NOMO-1 treated with dmso at 0.1 percent for 144 hours (cell line): ENCODE results near the gene KLK6.

Experiments used
- DNase-seq: peaks from one replicate; lab custom pipeline; 2025; ENCODE audit not compliant: unreplicated experiment; lab: John Stamatoyannopoulos, UW

KLK6 gene

GRCh38 chr19:50959731-50960500, 9.5 kb downstream of the KLK6 start:
- no peak for DNase-seq

- DNase-seq: no peak
These were observed 11.8 kb downstream of the KLK6 start for GRCh38 chr19:50957587-50957986.

DNA sequence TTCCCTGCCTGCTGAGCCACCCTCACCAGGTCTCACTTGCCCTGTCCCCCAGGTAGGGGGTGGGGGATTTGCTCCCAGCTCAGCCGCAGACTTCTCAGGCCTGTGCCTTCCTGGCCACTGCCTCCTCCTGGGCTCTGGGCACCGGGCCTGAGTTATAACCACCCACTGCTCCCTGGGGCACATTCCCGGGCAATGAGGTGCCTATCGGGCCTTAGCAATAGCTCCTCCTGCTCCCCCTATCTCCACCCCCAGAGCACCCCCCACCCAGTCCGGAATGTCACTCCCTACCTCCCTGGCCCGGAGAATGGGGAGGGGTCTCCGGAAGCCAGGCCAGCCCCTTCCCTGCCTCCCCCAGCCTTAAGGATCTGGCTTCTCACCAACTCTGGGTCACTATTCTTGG, 16.5 kb downstream of the KLK6 start, which contains the start of gene KLK5:
Gene KLK5 (minus strand): TSS at position 129 of the 400 bp plus-strand sequence. CDS start 381 bp downstream, outside the sequence.
- no peak for DNase-seq

DNA sequence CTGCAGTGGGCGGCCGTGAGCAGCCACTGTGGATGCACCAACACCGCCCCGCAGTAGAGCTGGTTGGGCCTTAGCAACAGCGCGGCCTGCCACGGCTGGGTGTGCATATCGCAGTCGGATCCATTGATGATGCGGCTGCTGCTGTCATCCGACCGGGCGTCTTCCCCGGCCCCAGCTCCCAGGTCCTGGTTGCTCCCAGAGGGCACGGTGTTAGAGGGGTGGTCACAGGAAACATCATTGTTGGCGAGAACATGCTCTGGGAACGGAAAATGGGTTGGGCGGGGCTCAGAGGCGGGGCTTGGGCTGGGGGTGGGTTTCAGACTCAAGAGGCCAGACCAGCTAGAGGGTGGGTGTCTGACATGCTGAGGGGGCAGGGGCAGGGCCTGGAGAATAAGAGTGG, 19.5 kb downstream of the KLK6 start:
- DNase-seq: no peak

DNA sequence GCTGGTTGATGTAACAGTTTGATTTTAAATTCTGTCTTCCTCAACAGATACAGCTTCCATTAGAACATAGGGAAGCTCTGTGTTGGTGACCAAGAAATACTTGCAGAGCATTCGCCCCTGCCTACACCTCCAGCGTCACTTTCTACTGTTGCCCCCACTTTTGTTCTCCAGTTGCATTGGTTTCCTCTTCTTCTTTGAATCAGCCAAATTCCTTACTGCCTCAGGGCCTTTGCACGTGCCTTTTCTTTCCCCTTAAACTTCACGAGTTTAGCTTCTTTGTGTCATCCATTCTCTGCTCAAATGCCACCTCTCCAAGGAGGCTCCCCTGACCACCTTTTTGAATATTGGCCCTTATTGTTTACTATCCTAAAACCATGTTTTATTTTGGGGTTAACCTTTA, 22.3 kb downstream of the KLK6 start:
- no peak for DNase-seq

- DNase-seq: no peak
These were observed 24.6 kb downstream of the KLK6 start for GRCh38 chr19:50944795-50945194.

DNA sequence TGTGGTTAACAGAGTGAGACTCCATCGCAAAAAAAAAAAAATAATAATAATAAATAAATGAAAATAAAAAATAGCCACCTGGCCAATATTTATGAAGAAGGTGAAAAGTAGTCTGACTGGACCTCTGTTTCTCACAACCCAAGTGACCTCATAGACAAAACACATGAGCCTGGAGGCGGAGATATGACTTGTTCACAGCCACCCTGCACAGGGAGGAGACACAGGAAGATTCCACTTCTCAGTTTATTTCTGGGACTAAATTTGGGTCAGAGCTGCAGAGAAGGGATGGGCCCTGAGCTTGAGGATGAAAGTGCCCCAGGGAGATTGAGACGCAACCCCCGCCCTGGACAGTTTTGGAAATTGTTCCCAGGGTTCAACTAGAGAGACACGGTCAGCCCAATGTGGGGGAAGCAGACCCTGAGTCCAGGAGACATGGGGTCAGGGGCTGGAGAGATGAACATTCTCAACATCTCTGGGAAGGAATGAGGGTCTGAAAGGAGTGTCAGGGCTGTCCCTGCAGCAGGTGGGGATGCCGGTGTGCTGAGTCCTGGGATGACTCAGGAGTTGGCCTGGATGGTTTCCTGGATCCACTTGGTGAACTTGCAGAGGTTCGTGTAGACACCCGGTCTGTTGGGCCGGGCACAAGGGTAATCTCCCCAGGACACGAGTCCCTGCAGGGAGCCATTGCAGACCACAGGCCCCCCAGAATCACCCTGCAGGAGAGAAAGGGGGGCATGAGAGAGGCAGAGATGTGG, 26.1 kb downstream of the KLK6 start:
- DNase-seq: no peak

DNA sequence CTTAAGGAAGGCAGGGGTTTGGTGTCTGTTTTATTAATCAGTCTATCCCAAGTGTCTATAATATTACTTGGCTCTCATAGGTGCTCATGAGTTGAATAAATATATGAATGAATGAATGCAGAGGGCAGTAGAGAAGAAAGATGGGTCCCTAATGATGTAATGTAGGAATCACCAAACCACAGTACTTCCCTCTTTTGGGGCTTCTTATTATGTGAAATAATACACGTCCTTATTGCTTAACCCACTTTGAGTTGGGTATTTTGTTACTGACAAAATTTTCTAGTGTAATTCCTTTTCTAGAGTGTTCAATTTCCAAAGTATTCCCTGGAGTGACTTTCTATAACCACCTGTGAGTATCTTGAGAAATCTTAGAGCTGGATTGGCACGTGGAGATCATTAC, 29.8 kb downstream of the KLK6 start:
- DNase-seq: no peak

- no peak for DNase-seq
These were observed 35.8 kb downstream of the KLK6 start for GRCh38 chr19:50933640-50934039.

- DNase-seq: no peak
These were observed 36.7 kb downstream of the KLK6 start for GRCh38 chr19:50932690-50933083.

GRCh38 chr19:50932018-50932689, 37.2 kb downstream of the KLK6 start:
- no peak for DNase-seq

- no peak for DNase-seq
These were observed 38.4 kb downstream of the KLK6 start for GRCh38 chr19:50931023-50931422.

DNA sequence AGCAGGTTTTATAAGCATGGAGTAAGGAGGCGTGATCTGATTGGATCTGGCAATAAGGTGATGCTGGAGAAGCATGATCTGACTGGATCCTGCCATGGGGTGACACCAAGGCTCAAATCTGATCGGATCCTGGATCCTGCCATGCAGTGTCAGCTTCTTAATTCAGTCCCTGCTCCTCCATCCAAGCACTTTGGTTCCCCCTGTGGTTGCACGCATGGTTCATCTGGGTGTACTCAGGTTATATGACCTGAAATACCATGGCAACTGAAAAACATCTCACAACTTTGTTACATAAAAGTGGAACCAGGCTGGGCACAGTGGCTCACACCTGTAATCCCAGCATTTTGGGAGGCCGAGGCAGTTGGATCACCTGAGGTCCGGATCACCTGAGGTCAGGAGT, 40.6 kb downstream of the KLK6 start:
- no peak for DNase-seq

DNA sequence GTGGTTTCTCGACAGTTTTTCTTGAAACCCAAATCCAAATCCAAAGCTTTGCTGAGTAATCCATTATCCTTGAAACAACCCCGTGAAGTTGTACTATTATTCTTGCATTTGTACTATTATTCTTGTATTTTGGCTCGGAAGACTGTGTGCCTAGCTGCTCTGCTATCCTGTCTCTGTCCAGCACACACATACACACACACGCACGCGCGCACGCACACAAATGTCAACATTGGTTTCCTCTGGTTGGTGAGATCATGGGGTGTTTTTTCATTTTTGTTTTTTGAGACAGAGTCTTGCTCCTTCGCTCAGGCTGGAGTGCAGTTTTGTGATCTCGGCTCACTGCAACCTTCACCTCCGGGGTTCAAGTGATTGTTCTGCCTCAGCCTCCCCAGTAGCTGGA, 43.2 kb downstream of the KLK6 start:
- no peak for DNase-seq

DNA sequence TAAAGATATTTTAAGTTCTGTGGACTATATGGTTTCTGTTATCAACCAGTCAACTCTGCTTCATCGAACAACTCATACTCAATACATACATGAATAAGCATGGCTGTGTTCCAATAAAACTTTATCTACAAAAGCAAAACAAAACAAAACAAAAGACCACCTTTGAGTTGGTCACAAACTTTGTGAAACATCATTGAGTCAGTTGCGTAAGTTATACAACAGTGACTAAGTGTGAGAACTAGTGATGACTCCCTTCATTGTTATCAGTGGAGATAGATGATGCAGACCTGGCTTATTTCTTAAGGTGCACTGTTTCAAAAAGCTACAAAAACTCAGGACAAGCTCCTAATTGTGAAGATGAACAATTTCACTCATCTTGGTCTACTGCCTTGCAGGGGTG, 43.7 kb downstream of the KLK6 start:
- DNase-seq: no peak

DNA sequence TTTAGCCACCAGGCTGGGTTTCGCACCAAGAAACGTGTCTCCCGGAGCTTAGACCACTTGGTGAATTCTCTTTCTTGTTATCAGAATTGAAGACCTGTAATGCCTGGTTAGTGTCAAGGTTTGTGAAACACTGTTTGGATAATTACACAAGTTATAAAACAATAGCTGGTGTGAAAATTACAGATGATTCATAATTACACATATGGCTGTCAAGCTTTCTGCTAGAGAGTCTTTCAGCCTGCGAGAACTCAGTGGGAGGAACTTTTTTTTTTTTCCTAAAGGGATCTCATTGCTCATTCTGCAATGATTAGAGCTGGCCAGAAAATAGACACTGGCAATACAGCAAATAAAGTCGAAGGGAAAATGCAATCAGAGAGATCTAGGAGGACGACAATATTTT, 44.8 kb downstream of the KLK6 start:
- DNase-seq: no peak

DNA sequence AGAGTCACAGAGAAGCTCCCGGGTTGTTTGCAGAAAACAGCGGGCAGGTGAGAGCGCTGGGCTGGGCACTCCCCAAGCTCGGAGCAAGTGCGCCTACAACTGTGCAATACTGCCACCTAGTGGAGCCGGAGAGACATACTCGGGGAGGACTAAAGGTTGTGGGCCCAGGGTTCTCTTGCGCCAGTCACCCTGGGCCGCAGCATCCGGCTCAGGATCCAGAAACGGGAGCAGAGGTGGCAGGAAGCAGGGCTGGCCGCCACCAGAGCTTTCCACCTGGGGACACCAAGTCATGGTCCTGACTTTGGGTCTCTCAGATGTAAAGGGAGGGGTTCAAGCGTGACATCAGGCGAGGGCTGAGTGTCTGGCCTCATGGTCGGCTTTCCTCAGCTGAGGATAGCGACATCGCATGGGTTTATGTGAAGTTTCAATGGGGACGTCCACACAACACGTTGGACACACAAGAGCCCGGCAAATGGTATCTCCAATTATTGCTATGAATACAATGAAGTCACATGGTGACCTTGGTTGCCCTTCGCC, 47.0 kb downstream of the KLK6 start:
- peak; percentile 57 for DNase-seq

GRCh38 chr19:50921426-50922316, 47.7 kb downstream of the KLK6 start:
- DNase-seq: no peak

- no peak for DNase-seq
These were observed 53.3 kb downstream of the KLK6 start for GRCh38 chr19:50916069-50916468.
